Stimulated activated CD8-positive, alpha-beta memory T cell treated with anti-CD3 and anti-CD28 coated beads, Interleukin-7, amount 100 ng/mL, for 48 hours (primary cell): Measurements from ENCODE around the gene SIPA1.
"Not testable (repeated sequence)": the region's sequence is repeated elsewhere in the genome, so short reads cannot be mapped to it uniquely, and the experiment has no call there.

ENCODE experiments used
- DNase-seq, 2 donors: peaks; one replicate each; pipeline ENCODE4 v3.0.0-alpha.2; 2020; ENCODE audit warnings: low read depth in 1 of 2; ENCODE audit errors: extremely low read depth in 1 of 2

SIPA1 gene

DNA sequence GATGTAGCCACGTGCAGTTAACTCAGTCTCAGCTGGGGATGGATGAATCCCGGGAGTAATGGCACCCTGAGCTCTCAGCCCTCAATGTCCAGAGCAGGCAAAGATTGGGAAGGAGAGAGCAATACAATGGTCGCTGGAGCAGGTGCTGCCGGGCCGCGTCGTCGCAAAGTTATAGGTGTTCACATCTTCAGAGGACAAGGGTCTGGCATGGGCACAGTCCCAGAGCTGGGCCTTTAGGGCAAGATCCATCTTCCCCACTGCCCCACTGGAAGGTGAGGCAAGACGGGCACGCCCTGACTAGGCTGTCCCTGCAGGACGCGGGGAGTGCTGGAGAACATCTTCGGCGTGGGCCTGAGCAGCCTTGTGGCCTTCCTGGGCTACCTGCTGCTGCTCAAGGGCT is 14.7 kb upstream of the SIPA1 start:
- no peak for DNase-seq

DNA sequence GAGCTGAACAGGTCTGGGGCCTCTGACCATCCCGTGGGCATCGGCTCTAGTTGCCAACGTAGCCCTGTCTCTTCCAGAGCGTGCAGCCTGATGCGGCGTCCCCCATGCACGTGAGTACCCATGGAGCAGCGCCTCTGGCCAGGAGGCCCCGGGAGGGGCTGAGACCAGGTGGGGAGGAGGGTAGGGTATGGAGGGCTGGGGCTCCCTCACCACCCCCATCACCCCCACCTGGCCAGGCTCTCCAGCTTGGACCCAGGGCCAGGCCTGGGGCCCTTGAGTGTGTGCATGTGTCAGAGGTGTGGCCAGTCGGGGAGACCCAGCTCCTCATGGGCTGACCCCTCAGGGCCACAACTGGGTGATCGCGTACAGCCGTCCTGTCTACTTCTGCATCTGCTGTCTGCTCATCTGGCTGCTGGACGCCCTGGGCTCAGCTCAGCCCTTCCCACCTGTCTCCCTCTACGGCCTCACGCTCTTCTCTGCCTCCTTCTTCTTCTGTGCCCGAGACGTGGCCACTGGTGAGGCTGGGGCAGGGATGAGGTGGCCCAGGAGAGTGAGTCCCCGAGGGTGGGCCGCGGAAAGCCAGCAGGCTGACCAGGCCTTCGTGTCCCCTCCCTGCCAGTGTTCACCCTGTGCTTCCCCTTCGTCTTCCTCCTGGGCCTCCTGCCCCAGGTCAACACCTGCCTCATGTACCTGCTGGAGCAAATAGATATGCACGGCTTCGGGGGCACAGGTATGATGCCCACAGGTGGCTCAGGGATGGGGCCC is 13.9 kb upstream of the SIPA1 start:
- DNase-seq: no peak

DNA sequence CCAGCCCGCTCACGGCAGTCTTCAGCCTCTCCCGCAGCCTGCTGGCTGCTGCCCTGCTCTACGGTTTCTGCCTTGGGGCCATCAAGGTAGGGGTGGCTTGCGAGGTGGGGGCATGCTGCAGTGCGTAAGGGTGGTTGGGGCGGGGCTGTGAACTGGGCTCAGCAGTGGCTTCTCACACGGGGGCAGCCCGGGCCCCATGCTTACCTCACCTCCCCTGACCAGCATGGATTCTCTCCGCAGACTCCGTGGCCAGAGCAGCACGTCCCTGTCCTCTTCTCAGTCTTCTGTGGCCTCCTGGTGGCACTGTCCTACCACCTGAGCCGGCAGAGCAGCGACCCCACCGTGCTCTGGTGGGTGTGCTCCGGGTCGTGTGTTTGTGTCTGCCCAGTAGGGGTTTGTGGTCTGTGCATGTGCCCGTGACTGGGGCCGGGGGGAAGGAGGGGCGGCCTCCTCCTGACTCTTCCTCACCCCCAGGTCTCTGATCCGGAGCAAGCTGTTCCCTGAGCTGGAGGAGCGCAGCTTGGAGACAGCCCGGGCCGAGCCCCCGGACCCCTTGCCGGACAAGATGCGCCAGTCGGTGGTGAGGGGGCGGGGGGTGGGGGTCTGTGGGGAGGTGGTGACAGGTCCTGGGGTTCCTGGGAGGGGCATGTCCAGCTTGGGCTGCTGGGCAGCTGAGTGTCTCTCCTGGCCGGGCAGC is 12.8 kb upstream of the SIPA1 start:
- DNase-seq: no peak

DNA sequence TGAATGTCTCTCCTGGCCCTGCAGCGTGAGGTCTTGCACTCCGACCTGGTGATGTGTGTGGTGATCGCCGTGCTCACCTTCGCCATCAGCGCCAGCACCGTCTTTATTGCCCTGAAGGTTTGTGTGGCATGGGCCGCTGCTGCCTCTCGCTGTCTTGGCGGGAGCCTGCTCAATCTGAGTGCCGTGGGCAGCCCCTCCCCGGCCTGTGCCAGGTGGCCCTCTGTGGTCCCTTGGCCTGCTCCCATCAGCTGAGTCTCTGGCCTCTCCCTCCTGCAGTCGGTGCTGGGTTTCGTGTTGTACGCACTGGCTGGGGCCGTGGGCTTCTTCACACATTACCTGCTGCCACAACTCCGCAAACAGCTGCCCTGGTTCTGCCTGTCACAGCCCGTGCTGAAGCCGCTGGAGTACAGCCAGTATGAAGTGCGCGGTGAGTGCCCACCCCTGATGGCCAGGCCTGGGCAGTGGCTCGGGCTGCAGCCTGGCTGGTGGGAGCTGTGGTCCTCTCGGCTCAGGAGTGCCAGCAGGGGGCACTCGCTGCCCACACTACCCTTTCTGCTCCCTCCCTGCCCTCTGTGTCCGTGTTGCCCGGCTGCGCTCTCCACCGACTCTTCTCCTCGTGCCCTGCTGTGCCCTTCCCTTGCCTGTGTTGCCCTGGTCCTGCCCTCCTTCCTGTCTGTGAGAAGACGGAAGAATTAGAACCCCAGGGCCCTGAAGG is 12.1 kb upstream of the SIPA1 start:
- no peak for DNase-seq

DNA sequence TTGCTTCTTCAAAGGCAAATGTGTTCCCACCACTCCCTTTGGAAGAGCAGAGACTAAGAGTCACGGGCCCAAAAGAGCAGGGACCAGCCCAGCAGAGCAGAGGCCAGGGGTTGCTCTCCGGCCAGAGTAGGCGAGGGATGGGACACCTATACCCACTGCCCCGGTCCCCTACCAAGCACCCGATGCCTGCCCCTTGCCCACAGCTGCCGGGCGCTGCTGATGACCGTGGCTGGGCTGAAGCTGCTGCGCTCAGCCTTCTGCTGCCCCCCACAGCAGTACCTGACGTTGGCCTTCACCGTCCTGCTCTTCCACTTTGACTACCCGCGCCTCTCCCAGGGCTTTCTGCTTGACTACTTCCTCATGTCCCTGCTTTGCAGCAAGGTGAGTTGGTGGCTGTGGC is 10.7 kb upstream of the SIPA1 start:
- no peak for DNase-seq

DNA sequence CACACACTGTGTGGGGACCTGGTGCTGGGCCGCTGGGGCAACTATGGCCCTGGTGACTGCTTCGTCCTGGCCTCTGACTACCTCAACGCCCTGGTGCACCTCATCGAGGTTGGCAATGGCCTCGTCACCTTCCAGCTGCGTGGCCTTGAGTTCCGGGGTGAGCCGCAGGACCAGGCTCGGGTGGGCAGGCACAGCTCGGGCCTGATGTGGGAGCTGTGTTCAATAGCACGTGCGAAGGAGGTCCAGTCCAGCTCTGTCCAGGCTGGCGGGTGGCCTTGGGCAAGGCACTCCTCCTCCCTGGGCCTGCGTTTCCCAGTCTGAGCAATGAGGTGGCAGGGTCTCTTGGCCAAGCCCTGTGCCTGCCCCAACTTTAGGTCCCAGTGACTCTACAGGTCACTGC is 8.3 kb upstream of the SIPA1 start:
- no peak for DNase-seq

DNA sequence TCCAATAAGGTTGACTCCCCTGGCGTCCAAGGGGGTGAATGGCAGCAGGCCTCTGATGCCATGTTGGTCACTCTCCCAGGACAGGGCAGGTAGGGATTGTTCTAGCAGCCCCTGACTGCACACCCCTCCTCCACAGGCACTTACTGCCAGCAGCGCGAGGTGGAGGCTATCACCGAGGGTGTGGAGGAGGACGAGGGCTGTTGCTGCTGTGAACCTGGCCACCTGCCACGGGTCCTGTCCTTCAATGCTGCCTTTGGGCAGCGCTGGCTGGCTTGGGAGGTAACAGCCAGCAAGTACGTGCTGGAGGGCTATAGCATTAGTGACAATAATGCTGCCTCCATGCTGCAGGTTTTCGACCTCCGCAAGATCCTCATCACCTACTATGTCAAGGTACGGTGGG is 7.7 kb upstream of the SIPA1 start:
- no peak for DNase-seq

DNA sequence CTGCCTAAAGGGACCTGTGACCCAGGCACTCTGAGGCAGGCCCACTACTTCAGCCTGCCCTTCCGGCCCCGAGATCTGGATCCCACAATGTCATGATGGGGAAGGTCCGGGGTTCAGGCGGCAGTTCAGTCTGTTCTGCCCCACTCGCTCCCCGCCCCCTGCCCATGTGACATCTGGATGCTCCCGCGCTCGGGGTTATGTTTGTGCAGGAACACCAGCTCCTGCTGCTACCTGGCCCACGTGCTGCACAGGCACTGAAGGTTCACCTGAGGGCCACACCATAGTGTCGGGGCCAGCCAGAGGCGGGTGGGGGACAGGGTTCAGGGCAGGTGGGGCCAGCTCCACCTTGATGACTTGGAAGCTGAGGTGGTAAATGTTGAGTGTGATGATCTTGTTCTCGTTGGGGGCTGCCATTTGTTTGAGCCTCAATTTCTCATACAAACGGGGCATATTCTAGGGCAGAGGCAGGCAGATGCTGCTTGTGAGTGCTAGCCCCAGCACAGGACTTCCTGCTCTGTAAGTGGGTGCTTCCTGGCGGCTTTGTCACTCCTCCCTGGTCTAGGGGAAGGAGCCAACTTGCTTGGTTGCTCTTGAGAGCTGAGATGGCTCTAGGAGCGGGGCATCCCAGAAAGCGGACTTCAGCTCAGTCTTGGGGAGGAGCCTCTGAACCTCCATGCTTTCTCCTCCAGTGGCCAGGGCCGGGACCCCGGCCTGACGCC is 4.4 kb upstream of the SIPA1 start:
- DNase-seq: no peak

DNA sequence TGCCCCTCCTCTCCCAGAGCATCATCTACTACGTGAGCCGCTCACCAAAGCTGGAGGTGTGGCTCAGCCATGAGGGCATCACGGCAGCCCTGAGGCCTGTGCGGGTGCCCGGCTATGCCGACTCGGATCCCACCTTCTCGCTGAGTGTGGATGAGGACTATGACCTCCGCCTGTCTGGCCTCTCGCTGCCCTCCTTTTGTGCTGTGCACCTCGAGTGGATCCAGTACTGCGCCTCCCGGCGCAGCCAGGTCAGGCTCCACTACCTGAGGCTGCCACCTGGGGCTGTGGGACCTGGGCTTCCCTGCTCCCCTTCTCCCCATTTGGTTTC is 3.8 kb upstream of the SIPA1 start:
- no peak for DNase-seq

DNA sequence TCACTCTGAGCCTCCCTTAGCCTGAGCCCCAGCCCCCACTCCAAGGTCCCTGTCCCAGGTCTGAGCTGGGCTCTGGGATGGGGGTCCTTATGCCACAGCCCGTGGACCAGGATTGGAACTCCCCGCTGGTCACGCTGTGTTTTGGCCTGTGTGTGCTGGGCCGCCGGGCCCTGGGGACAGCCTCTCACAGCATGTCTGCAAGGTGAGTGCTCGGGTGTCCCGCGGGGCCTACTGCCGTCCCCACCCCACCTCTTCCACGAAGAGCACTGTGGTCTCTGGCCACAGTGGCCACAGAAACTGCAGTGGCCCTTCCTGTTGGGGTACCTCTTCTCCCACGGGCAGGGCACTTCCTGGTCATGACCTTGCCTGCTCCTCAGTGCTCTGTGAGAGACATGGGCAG is 3.5 kb upstream of the SIPA1 start:
- DNase-seq: no peak

DNA sequence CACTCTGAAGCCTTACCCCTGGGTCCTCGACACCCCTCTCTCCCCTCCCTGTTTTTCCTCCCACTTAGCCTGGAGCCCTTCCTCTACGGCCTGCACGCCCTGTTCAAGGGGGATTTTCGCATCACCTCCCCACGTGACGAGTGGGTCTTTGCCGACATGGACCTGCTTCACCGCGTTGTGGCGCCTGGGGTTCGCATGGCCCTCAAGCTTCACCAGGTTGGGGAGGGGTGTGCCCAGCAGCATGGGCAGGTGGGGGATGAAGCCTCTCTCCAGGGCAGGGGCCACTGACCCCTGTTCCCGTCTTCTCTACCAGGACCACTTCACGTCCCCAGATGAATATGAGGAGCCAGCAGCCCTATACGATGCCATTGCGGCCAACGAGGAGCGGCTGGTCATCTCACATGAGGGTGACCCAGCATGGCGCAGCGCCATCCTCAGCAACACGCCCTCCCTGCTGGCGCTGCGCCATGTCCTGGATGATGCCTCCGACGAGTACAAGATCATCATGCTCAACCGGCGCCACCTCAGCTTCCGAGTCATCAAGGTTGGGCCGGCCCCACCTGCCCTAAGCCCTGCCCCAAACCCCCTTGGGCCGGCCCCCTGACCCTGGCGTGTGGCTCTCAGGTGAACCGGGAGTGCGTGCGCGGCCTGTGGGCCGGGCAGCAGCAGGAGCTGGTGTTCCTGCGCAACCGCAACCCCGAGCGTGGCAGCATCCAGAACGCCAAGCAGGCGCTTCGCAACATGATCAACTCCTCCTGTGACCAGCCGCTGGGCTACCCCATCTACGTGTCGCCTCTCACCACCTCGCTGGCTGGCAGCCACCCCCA is 2.8 kb upstream of the SIPA1 start:
- DNase-seq: no peak

DNA sequence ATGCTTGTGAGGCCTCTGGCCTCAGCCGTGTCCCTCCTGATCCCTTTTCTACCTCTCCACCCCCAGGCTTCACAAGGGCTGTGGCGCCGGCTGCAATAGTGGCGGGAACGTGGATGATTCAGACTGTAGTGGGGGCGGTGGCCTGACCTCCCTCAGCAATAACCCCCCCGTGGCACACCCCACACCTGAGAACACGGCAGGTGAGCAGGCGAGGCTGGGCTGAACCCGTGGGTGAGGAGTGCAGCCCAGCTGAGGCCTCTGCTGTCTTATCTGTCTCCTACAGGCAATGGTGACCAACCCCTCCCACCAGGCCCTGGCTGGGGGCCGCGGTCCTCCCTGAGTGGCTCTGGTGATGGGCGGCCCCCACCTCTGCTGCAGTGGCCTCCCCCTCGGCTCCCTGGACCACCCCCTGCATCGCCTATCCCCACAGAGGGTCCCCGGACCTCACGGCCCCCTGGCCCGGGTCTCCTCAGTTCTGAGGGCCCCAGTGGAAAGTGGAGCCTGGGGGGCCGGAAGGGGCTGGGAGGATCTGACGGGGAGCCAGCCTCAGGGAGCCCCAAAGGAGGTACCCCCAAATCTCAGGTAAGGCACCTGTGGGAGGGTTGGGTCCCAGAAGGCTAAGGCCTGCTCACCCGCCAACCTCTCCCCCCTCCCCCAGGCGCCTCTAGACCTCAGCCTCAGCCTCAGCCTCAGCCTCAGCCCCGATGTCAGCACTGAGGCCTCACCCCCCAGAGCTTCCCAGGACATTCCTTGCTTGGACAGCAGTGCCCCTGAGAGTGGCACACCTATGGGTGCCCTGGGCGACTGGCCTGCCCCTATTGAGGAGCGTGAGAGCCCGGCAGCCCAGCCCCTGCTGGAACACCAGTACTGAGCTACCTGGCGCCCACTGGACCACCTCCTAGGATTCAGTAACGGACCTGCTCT is 1.5 kb upstream of the SIPA1 start:
- DNase-seq: no peak

DNA sequence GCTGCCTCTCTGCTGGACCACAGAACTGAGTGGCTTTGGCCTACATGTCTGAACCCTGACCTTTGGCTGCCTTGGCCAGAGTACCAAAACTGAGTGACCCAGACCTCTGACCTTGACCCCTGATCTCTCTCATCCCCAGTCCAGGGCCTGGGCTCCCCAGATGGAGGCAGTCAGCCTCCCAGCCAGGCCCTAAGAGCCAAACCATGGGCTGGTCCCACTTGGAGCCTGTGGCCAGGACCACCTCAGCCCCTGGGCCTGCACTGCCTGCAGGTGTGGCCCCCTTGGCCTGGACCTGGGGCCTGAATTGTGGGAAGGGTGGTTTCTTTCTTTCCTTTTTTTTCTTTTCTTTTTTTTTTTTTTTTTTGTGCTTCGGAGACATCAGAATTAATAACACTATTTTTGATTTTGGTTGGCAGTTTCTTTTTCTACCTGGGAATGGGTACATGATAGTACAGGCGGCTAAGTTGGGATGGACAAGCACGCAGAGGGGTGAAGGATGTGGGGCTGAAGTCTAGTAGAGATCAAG is 806 bp upstream of the SIPA1 start:
- no peak for DNase-seq

DNA sequence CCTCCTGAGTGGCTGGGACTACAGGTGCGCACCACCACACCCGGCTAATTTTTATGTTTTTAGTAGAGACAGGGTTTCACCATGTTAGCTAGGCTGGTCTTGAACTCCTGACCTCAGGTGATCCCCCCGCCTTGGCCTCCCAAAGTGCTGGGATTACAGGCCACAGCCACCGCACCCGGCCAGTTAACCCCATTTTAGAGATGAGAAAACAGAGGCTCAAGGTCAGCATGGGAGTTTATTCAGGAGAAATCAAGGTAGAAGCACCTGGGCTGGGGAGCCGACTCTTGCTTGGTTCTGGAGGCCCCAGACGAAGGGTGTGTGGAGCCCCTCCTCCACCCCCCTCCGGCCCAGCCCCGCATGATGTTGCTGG is 1.3 kb downstream of the SIPA1 start:
- DNase-seq: not testable (repeated sequence)

DNA sequence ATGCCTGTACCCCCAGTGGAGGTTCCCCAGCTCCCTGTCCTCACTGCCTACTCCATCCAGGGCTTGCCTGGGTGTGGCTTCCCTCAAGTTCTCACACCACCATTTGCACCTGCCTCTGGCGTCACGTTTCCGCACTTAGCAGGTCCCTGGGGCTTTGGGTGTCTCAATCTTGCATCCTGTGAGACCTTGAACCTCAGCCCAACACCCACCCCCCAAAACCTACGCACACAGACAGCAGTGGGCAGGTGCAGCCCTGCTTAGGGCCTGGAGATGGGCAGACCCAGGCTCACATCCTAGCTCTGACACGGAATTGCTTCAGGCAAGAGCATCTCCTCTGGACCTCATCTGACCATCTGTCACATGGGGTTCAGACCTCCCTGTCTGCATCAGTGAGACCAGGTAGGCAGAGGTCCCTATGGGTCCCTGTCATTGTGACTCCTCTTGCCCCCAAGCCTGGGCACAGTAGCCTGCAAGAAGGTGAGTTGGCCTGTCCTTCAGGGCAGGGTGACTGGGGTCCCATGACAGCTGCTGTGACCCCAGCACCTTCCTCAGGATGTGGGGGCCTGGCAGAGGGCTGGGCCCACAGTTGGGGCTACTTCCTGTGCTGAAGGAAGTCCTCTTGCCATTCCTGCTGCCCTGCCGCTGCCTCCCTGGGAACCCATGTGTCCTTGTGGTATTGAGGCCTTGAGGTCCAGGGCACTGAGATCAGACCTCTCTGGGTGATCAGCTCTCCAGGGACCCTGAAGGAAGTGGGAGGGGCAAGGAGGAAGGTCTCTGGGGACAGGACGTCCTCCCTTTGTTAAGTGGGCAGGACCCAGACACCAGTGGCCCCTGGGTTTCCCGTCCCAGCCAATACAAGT is 2.0 kb downstream of the SIPA1 start:
- DNase-seq: peak in 1 of 2 donors; percentile 53

DNA sequence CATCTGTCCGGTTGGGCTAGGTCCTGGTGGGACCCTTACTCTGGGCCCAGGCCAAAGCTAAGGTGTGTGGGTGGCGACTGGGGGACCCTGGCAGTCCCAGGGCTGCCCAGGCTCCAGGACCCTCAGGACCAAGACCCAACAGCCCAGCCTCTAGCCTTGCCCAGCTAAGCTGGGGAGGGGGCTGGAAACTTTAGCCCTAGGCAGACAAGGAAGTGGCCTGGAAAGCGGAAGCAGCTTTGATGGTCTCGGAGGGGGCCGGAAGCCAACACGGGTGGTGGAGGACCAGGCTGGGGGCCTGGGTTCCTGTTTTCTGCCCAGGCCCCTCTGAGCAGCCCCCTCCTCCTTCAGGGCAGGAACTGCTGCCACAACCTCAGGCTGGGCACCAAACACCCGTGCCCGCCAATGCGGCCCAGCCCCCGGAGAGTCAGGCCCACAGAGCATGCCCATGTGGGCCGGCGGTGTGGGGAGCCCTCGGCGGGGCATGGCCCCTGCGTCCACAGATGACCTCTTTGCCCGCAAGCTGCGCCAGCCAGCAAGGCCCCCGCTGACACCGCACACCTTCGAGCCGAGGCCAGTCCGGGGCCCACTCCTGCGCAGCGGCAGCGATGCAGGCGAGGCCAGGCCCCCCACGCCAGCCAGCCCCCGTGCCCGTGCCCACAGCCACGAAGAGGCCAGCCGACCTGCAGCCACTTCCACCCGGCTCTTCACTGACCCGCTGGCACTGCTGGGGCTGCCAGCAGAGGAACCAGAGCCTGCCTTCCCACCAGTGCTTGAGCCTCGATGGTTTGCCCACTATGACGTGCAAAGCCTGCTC is 2.8 kb downstream of the SIPA1 start:
- no peak for DNase-seq

DNA sequence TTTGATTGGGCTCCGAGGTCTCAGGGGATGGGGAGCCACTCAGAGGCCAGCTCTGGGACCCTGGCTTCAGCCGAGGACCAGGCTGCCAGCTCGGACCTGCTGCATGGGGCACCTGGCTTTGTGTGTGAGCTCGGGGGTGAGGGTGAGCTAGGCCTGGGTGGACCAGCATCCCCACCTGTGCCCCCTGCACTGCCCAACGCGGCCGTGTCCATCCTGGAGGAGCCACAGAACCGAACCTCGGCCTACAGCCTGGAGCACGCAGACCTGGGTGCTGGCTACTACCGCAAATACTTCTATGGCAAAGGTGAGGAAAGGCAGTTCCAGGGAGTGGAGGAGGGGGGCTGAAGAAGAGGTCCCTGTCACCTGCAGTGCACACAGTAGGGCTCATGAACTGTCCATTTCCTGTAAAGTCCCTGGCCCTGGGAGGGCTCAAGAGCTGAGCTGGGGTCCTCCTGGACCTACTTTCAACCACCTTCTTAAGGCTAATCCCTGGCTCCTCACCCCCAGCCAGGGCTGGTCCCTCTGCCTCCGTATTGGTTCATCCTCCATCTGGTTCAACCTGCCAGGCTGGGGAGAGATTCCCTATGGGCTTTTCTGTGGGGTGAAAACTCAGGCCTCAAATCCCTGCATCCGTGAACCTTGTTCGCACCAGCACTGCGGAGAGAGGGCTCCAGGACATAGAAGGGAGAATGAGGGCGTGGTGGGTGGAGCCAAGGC is 3.6 kb downstream of the SIPA1 start:
- no peak for DNase-seq
